Peyer's patch (tissue), 4 donors: ENCODE results near the gene CISH.

Experiments
- CTCF ChIP-seq, 6 experiments: fragments of 450-650 bp in 4 of 6; fragments of 200-600 bp in 2 of 6; sonication (generic) in 1 of 6; IDR thresholded peaks; one replicate each; pipeline ENCODE4 v1.5.1; 2017 to 2019; ENCODE audit warnings: antibody characterized with exemption in 6 of 6, mild to moderate bottlenecking in 3 of 6, moderate library complexity in 1 of 6
- POLR2A ChIP-seq, 2 donors: fragments of 450-650 bp; IDR thresholded peaks; one replicate each; pipeline ENCODE4 v1.5.1; 2017; ENCODE audit warnings: antibody characterized with exemption in 2 of 2, mild to moderate bottlenecking in 2 of 2, moderate library complexity in 2 of 2

GRCh38 chr3:50620820-50621219, 9.2 kb upstream of the CISH start:
- TF ChIP-seq CTCF (IDR thresholded peaks at IDR 0.05) = no peak
- no peak for TF ChIP-seq POLR2A (IDR thresholded peaks at IDR 0.05)
